Neural crest cell (in vitro differentiated cells): ENCODE results near the gene METTL23. TPM values are rescaled to one million over a fixed set of nuclear protein-coding genes. Genes with fewer than 3 reads are reported as not detected.
"Not testable (repeated sequence)": the region's sequence is repeated elsewhere in the genome, so short reads cannot be mapped to it uniquely, and the experiment has no call there.

Experiments used
- DNase-seq: peaks from one replicate; pipeline ENCODE4 v3.0.0; 2021; ENCODE audit warnings: low read depth, mixed read lengths, low spot score
- H3K27ac Mint-ChIP-seq: one replicate; pipeline ENCODE4 v1.8.0; 2021; ENCODE audit warnings: mild to moderate bottlenecking, mixed read lengths; ENCODE audit not compliant: unreplicated experiment
- H3K27me3 Mint-ChIP-seq: 2 replicates; pipeline ENCODE4 v1.8.0; 2021; ENCODE audit warnings: low read depth, mild to moderate bottlenecking, mixed read lengths
- H3K36me3 Mint-ChIP-seq: 2 replicates; pipeline ENCODE4 v1.8.0; 2021; ENCODE audit warnings: low read depth, mild to moderate bottlenecking, mixed read lengths
- H3K4me1 Mint-ChIP-seq: 2 replicates; pipeline ENCODE4 v1.8.0; 2021; ENCODE audit warnings: mixed read lengths
- H3K4me3 Mint-ChIP-seq: one replicate; pipeline ENCODE4 v1.8.0; 2021; ENCODE audit warnings: mild to moderate bottlenecking, mixed read lengths
- H3K9me3 Mint-ChIP-seq: 2 replicates; pipeline ENCODE4 v1.8.0; 2021; ENCODE audit warnings: mixed read lengths
- total RNA-seq: library from RNA; stranded (reverse); gene quantifications from 2 replicates; pipeline ENCODE4 v1.2.1, GENCODE V29; 2021
- TF ChIP-seq, protein P1 (sequence below): fragments of 200-600 bp; sonication (generic); conservative IDR thresholded peaks from 2 replicates; pipeline ENCODE4 v1.5.0; 2021; ENCODE audit warnings: antibody characterized with exemption, mild to moderate bottlenecking

Gene METTL23
- total RNA-seq, 1 donor from 2014 or later = 28.7 TPM

GRCh38 chr17:76709077-76709950, 17.3 kb upstream of the METTL23 start:
- Mint-ChIP-seq H3K27me3 (peaks cover 3% of the 10 kb centered on the region), H3K27ac (peak overlapping the region; percentile 89), H3K4me3 (peak overlapping the region; percentile 90), H3K4me1 (peaks cover 40% of the 10 kb centered on the region), H3K9me3 (no peaks in the 10 kb centered on the region), H3K36me3 (no peaks in the 10 kb centered on the region)
- TF ChIP-seq, protein P1, sequence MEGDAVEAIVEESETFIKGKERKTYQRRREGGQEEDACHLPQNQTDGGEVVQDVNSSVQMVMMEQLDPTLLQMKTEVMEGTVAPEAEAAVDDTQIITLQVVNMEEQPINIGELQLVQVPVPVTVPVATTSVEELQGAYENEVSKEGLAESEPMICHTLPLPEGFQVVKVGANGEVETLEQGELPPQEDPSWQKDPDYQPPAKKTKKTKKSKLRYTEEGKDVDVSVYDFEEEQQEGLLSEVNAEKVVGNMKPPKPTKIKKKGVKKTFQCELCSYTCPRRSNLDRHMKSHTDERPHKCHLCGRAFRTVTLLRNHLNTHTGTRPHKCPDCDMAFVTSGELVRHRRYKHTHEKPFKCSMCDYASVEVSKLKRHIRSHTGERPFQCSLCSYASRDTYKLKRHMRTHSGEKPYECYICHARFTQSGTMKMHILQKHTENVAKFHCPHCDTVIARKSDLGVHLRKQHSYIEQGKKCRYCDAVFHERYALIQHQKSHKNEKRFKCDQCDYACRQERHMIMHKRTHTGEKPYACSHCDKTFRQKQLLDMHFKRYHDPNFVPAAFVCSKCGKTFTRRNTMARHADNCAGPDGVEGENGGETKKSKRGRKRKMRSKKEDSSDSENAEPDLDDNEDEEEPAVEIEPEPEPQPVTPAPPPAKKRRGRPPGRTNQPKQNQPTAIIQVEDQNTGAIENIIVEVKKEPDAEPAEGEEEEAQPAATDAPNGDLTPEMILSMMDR = no peak
- DNase-seq = no peak

DNA sequence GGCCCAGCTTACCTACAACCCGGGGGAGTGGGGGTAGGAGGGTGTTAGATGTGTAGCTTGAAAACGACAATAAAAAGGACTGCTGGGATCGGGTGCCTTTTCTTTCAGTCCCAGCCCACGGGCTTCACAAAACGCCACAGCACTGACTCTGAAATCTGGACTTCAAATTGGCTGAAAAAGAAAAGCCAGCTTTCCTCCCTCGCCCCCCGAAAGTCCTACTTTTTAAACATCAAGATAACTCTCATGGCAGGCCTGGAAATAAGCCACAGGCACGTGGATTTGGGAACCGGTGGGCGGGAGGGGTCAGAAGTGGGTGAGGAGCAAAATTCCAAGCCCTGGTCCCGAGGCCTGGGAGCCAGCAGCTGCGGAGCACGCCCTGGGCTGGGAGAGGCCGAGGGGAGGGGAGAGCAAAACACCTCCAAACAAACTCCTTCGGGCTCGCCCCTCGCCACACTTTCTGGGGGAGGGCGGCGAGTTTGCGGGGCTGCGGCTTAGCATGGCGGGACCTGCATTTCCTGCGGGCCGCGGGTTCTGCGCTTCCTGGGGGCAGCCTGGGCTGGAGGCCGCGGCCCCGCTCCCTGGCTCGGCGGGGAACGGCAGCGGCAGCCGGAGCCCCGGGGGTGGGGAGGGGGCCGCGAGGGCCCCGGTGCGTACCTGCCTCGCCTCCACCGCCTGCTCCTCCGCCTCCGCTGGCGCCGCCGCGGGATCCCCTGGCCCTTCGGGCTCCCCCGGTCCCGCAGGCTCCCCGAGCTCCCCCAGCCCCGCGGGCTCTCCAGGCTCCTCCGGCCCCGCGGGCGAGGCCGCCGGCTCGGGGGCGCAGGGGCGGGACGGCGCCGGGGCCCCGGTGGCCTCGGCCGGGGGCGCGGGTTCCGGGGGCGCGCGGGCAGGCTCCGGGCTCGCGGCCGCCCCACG, 16.4 kb upstream of the METTL23 start:
- H3K27me3 Mint-ChIP-seq, H3K9me3 Mint-ChIP-seq, DNase-seq, H3K36me3 Mint-ChIP-seq: not testable (repeated sequence)
- peaks cover 43% of the 10 kb centered on the region for H3K4me1 Mint-ChIP-seq
- H3K4me3 Mint-ChIP-seq = peak overlapping the region; percentile 90
- H3K27ac Mint-ChIP-seq = peak overlapping the region; percentile 89

- peaks cover 3% of the 10 kb centered on the region for H3K27me3 Mint-ChIP-seq
- DNase-seq = no peak
- no peaks in the 10 kb centered on the region for H3K36me3 Mint-ChIP-seq
- TF ChIP-seq, protein P1 = no peak
- H3K27ac Mint-ChIP-seq = peak within 1 kb of the TSS; percentile 89
- peaks cover 43% of the 10 kb centered on the region for H3K4me1 Mint-ChIP-seq
- H3K9me3 Mint-ChIP-seq = no peaks in the 10 kb centered on the region
- peak within 1 kb of the TSS; percentile 90 for H3K4me3 Mint-ChIP-seq
These were observed 15.6 kb upstream of the METTL23 start, which contains the start of gene MXRA7 for GRCh38 chr17:76710863-76711611. Gene MXRA7, minus strand, starts transcription at chr17:76710965. Its CDS starts 19 bp downstream, at chr17:76710946.

DNA sequence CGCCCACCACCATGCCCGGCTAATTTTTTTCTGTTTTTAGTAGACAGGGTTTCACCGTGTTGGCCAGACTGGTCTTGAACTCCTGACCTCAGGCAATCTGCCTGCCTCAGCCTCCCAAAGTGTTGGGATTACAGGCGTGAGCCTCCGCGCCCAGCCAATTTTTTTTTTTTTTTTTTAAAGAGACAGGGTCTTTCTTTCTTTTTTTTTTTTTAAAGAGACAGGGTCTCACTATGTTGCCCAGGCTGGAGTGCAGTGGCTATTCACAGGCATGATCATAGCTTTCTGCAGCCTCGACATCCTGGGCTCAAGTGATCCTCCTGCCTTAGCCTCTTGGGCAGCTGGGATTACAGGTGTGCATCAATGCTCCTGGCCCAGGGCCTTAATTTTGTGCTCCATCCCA, 14.3 kb upstream of the METTL23 start:
- H3K27ac Mint-ChIP-seq, H3K27me3 Mint-ChIP-seq, H3K36me3 Mint-ChIP-seq, DNase-seq, H3K9me3 Mint-ChIP-seq: not testable (repeated sequence)
- Mint-ChIP-seq H3K4me1 (peaks cover 38% of the 10 kb centered on the region), H3K4me3 (peak overlapping the region; percentile 83)

DNA sequence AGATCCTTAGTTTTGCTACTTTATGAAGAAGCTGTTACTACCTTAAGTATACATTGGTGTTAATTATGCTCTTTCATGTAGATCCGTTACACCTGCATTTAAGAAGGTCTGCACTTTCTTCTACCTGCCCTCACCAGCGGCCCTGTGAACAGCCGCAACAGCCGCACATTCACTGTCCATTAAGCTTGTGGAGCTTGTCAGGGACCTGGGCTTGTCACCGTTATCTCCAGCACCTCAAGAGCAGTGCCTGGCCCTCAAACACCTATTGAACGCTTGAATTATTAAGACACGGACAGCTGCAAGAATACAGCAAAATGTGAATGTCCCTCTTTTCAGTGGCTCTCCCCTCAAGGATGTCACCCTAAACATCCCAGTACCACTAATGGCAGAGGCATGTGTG, 12.9 kb upstream of the METTL23 start:
- Mint-ChIP-seq H3K27ac (no peak overlapping the region), H3K9me3 (no peaks in the 10 kb centered on the region), H3K4me3 (peak overlapping the region; percentile 17), H3K27me3 (peaks cover 3% of the 10 kb centered on the region), H3K4me1 (peaks cover 25% of the 10 kb centered on the region), H3K36me3 (peaks cover 2% of the 10 kb centered on the region)
- TF ChIP-seq, protein P1 = no peak
- DNase-seq = no peak

- Mint-ChIP-seq H3K27me3 (peaks cover 3% of the 10 kb centered on the region), H3K4me3 (peak overlapping the region; percentile 17), H3K36me3 (peaks cover 4% of the 10 kb centered on the region), H3K4me1 (peaks cover 20% of the 10 kb centered on the region), H3K27ac (no peak overlapping the region), H3K9me3 (no peaks in the 10 kb centered on the region)
- no peak for DNase-seq
- TF ChIP-seq, protein P1 = no peak
These were observed 12.3 kb upstream of the METTL23 start for GRCh38 chr17:76714336-76714735.
